GM19043 (cell line): ENCODE measurements around the gene CTPS1.

ENCODE experiments used
- ATAC-seq: cut with Tn5 transposase; IDR thresholded peaks from one replicate; pipeline ENCODE4 v1.9.1; 2021; ENCODE audit warnings: low read depth; ENCODE audit not compliant: unreplicated experiment

The CTPS1 gene

GRCh38 chr1:41021526-41022308 is 42.2 kb downstream of the CTPS1 start, which contains the start of gene SLFNL1:
SLFNL1 (minus strand) TSS chr1:41021725; CDS start chr1:41020660, 1,065 bp downstream.
- no peak for ATAC-seq

GRCh38 chr1:41022424-41022823 is 42.9 kb downstream of the CTPS1 start:
- no peak for ATAC-seq

GRCh38 chr1:41023279-41023990 is 43.9 kb downstream of the CTPS1 start:
- ATAC-seq = no peak

GRCh38 chr1:41024953-41025352 is 45.5 kb downstream of the CTPS1 start:
- no peak for ATAC-seq

- no peak for ATAC-seq
These were observed 46.7 kb downstream of the CTPS1 start for GRCh38 chr1:41025979-41026819.

- no peak for ATAC-seq
These were observed 48.6 kb downstream of the CTPS1 start for GRCh38 chr1:41028034-41028642.

GRCh38 chr1:41030872-41031616 is 51.5 kb downstream of the CTPS1 start:
- no peak for ATAC-seq

- ATAC-seq = no peak
These were observed 52.7 kb downstream of the CTPS1 start for GRCh38 chr1:41032147-41032546.

GRCh38 chr1:41033272-41033671 is 53.8 kb downstream of the CTPS1 start:
- ATAC-seq = no peak

- no peak for ATAC-seq
These were observed 57.8 kb downstream of the CTPS1 start for GRCh38 chr1:41037116-41037903.

GRCh38 chr1:41038110-41038509 is 58.6 kb downstream of the CTPS1 start:
- ATAC-seq = no peak

- no peak for ATAC-seq
These were observed 62.2 kb downstream of the CTPS1 start for GRCh38 chr1:41041614-41042270.

GRCh38 chr1:41044187-41044586 is 64.7 kb downstream of the CTPS1 start:
- no peak for ATAC-seq

GRCh38 chr1:41045740-41046139 is 66.2 kb downstream of the CTPS1 start:
- no peak for ATAC-seq

- no peak for ATAC-seq
These were observed 66.9 kb downstream of the CTPS1 start for GRCh38 chr1:41046347-41046775.

GRCh38 chr1:41048540-41048939 is 69.0 kb downstream of the CTPS1 start:
- ATAC-seq = no peak

GRCh38 chr1:41051022-41051421 is 71.5 kb downstream of the CTPS1 start:
- no peak for ATAC-seq

- ATAC-seq = no peak
These were observed 73.8 kb downstream of the CTPS1 start for GRCh38 chr1:41053316-41053715.

- ATAC-seq = no peak
These were observed 77.4 kb downstream of the CTPS1 start for GRCh38 chr1:41056907-41057306.
